ENCODE measurements around the gene ANKMY2.
"Not testable (repeated sequence)": the region's sequence is repeated elsewhere in the genome, so short reads cannot be mapped to it uniquely, and the experiment has no call there.

Gene ANKMY2

DNA sequence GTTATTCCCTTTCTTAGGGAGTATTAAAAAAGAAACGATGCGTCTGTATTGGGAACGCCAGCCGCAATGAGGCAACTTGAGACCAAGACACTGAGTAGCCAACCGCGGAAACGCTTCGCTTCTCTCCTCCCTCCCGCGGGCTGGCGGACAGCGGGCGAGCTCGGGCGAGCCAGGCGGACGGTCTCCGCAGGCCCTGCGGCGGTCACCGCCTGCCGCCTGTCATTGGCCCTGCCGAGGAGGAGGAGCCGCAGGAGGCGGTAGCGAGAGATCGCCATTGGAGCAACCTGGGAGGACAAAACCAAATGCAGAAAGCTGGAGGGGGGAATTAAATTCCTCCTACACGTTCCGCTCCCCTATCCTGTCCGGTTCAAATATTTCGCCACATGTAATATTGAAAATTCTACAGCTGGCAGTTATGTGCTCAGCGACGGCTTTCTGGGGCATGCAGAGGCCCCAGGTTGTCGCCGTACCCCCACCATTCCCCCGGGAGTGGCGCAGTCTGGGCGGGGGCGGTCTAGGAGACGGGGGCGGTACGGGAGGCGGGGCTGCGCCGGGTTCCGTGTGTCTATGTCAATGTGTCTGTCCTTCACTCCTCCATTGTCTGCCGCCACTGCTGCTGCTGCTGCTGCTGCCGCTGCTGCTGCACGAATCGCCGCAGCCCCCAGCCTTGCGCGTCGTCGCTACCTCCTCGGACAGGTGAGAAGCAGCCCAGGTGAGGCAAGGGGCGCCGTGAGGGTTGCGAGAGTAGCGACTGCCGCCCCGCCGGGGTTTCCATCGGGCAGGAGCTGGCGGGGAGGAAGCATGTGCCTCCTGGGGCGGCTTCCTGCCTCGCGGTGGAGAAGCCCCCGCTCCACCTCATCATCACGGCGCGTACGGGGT is at the start of gene ANKMY2, which contains the start of gene BZW2:
TSS of gene ANKMY2 (minus strand) at position 162 of the 879 bp plus-strand sequence. CDS start 181 bp downstream, outside the sequence.
TSS of gene BZW2 (plus strand) at position 589 of the 879 bp plus-strand sequence. CDS start 19,263 bp downstream, outside the sequence.
- no peak for FAIRE-seq

DNA sequence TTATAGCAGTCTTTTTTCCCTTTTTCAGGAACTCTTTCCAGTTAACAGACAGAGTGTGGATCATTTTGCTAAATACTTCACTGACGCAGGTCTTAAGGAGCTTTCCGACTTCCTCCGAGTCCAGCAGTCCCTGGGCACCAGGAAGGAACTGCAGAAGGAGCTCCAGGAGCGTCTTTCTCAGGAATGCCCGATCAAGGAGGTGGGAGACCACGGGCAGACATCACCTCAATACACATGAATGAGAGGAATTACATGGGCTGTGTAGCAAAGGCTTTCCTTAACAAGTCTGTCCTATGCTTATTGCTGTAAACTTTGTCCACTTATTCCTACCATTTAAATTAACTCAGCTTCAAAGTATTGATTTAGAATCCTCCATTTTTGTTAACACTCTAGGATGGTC is 49.3 kb upstream of the ANKMY2 start:
- FAIRE-seq, result no peak

GRCh38 chr7:16693601-16694318 is 48.2 kb upstream of the ANKMY2 start:
- FAIRE-seq, result no peak

DNA sequence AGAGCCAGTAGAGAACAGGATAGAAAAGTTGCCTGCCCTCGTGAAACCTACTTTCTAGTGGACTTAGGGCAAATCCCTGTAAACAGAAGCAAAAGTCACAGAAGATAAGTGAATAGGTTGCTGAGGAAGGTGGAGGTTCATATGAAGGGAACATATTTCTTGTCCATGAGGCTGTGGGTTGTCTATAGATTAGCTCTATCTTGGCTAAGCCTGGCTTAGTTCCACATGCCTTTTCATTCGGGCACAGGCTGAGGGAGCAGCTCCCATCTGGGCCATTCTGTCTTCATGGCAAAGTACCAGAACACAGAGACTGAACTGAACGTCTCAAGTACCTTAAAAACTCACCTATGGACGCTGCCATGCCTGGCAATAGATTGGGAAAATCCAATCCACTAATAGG is 45.7 kb upstream of the ANKMY2 start:
- no peak for FAIRE-seq

GRCh38 chr7:16688249-16688648 is 42.7 kb upstream of the ANKMY2 start:
- FAIRE-seq, result no peak

DNA sequence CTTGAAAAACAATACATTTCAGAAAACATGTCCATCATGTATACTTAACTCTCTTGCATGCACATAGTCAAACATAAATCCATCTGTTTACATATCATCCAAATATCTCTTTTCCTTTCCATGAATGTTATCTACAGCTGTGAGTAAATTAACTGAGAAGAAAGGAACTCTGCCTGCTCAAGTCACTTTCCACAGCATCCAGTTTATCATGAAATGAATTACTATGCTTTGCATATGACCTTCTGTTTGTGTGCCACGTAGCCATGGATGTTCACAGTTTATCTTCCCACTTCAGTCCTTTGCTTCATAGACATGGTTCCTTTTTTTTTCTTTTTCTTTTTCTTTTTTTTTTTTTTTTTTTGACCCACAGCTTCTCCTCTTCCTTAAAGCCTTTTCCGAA is 40.0 kb upstream of the ANKMY2 start:
- no peak for FAIRE-seq

DNA sequence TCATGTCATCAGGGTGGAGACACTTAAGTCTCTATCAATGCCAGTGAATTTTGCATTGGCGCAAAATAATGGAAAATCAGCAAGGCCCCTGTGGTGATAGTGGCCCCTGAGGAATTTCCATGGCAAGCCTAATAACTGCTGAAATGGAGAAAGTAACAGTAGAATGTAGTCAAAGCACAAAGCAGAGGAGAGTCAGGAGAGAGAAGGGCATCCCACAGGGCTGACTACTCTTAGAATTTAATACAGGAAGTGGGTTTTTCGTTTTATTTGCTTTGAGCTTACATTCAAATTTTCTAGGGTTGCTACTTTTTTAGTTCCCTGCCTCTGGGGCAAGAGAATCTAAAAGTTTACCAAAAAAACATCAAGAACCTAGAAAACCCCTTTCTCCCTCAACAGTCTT is 39.4 kb upstream of the ANKMY2 start:
- no peak for FAIRE-seq

DNA sequence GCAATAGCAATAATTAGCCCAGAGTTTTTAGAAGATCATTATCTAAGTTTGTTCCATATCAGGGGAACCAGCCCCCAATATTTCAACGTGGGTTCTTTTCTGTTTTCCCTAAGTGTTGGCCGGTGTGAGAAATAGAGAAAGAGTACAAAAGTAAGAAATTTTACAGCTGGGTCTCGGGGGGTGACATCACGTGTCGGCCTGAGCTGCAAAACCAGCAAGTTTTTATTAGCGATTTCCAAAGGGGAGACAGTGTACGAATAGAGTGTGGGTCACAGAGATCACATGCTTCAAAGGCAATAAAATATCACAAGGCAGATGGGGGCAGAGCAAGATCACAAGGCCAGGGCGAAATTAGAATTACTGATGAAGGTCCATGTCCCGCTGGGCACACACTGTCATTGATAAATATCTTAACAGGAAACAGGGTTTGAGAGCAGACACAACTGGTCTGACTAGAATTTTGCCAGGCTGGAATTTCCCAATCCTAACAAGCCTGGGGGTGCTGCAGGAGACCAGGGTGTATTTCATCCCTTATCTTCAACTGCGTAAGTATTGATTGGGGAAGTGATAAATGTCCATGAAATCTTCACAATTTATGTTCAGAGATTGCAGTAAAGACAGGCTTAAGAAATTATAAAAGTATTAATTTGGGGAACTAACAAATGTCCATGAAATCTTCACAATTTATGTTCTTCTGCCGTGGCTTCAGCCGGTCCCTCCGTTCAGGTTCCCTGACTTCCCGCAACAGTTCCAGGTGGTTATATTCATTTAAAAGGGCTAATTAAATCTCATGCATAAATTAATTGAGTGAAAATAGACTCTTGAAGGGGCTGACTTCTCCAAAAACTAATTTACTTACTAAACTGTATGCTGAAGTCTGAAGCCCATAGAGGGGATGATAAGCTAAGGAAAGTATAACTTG is 33.4 kb upstream of the ANKMY2 start:
- FAIRE-seq, result not testable (repeated sequence)

DNA sequence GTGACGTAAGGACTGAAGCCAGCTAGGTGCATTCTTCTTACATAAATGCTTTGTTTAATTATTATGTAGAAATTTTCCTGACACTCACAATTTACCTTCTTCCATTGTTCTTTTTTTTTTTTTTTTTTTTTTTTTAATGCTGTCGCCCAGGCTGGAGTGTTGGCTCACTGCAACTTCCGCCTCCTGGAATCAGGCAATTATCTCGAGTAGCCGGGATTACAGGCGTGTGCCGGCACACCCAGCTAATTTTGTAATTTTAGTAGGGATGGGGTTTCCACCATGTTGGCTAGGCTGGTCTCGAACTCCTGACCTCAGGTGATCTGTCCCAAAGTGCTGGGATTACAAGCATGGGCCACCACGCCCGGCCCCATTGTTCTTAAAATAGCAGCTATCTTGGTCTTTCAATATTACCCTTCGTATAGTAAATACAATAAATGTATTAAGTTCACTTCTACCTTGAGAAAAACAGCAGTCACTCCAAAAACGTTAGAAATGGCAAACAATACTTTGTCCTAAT is 32.5 kb upstream of the ANKMY2 start:
- FAIRE-seq, result no peak

DNA sequence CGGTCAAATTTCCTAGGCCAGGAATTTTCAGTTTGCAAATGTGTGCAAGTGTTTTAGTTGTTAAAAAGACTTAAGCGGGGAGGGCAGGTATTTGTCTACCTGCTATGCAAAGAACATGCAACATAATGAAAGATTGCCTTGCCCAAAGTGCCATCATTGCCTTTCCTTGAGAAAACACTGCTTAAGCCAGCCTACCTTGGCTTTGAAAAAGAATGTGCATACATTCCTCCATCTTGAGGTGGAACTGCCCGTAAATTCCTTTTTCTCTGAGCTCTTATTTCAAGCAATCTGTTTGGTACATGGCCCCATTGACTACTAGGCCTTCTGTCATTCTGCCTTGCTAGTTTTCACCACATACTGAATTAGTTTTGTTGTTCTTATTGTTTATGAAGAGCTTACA is 29.7 kb upstream of the ANKMY2 start:
- no peak for FAIRE-seq

DNA sequence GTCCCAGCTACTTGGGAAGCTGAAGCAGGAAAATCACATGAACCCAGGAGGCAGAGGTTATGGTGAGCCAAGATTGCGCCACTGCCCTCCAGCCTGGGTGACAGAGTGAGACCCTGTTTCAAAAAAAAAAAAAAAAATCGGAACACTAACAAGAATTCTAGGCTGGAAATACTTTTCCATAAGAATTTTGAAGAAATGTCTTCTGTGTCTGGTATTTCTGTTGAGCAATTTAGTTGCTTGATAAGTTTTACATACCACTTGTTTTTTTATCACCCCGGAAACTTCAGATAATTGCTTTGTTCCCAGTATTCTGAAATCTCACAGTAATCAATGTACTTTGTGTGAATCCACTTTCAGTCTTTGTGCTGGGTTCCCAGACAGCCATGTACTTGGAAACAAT is 26.3 kb upstream of the ANKMY2 start:
- no peak for FAIRE-seq

GRCh38 chr7:16670731-16671344 is 25.3 kb upstream of the ANKMY2 start:
- no peak for FAIRE-seq

DNA sequence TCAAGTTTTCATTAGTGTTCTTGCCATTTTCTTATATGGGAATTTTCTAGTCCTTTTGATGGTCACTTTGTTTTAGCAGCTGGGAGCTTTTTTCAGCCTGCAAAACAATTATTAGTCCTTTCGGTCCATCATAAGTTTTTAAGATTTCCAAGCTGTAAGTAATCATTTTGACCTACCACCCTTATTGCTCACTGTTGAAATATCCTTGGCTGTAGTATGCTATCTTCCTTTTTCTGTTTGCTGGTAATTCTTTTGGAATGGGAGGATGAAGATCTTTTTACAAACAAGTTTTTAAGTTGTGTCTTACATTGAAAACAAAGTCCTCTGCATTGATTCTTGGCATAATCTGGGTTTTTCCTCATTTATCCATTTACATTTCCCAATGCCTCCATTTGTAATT is 24.5 kb upstream of the ANKMY2 start:
- no peak for FAIRE-seq

DNA sequence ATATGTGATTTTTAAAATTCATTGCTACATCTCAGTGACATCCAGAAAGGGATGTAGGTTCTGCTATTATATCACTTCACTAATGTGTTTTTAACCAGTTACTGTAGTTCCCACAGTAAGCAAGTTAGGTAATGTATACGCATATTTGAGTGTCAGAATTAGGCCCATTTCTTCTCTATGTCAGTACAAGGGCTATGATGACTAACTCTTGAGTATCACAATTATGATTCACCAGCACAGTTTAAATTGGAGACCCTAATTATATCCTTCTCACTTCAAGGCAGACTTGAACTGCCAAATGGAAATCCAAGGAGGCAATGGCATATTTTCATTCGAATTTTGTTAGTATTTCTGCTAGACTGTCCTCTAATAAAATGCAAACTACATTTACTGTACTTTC is 24.0 kb upstream of the ANKMY2 start:
- no peak for FAIRE-seq

DNA sequence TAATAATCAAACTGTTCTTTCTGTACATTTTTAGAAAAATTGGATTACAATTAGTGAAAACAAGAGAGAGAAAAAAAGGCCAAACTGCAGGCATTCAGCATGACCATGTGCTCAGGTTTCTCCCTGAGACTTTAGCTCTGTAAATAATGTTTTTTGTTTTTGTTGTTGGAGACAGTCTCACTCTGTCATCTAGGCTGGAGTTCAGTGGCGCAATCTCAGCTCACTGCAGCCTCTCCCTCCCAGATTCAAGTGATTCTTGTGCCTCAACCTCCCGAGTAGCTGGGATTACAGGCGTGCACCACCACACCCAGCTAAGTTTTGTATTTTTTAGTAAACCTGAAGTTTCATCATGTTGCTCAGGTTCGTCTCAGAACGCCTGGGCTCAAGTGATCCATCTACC is 23.4 kb upstream of the ANKMY2 start:
- FAIRE-seq, result no peak

DNA sequence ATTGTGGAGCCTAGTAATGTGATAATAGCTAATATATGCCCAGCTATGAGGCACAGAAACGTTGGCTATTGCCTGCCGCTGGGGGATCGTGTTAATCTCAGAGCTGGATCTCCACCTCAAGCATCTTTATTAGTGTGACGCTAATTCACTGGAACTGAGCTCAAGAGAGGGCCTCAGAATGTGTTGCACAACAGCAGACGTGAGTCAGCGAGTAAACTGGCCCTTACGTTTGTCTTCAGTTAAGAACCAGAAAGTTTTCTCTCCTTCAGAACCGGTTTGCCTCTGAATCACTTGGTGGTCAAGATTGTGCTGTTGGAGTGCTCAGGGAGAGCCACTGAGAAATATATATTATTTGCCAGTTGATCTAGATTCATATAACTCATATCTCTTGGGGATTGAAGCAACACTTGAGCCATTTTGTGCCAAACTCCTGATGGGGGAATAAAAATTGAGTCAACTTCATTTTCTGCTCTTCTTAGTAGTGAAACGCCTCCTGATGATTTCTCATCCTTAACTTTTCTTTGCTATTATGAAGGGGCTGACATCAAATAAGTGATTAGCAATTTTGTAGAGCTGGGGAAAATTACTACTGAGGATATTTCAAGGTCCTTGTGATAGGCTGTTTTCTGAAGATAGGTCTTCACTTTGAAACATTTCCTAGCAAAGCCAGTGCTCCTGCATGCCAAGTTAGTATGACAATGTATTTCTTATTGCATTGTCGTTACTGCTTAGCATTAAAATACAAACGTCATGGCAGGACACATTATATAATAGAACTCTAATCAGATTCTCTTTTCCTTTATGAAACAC is 22.7 kb upstream of the ANKMY2 start:
- FAIRE-seq, result no peak

DNA sequence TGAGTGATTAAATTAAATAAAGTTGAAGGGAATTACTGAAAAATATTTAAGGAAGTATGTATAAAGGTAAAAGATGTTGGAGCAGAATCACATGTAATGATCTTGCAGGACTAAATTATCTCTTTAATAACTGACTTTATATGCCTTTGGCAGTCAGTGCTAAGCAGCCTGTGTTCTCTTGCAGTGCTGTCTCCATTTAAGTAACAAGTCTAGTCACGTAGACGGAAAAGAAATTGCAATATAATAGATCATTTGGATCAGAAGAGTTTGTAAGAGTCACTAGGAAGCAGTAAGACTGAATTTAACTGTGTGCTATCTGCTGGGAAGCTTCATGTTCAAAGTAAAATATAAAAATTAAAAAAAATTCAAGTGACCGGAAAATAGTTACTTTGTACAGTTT is 21.8 kb upstream of the ANKMY2 start:
- no peak for FAIRE-seq

GRCh38 chr7:16661924-16662323 is 16.4 kb upstream of the ANKMY2 start:
- no peak for FAIRE-seq

DNA sequence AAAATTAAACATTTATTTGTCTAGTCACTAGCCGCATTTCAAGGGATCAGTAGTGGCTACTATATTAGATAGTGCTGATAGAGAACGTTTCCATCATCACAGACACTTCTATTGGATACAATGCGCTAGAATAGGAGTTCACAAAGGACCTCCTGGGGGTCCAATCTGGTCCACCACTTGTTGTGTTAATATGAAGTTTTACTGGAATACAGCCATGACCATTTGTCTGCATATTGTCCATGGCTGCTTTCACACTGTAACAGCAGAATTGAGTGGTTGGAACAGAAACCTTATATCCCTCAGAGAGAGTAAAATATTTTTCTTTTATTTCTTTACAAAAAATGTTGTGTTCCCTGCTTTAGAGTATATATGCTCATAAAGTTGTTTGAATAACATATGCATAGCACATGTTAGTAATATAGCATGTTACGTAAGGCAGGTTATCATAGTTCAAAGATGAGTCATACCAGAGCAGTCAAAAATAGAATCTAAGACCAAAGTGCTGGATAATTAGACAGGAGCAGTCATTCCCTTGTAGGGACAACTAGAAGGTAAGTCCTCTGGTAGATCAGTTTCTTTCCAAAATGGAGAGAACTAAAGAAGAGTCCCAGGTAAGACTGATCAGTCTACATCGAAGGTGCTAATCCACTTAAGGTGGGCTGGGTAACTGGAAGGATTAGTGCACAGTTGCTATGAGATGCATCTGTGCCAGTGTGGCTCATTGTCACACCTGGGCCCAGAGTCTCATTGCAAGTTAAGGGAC is 15.3 kb upstream of the ANKMY2 start:
- no peak for FAIRE-seq

- not testable (repeated sequence) for FAIRE-seq
These were observed 14.4 kb upstream of the ANKMY2 start for GRCh38 chr7:16659854-16660497.

All from endometrium (tissue), 2 donors.